HepG2 (cell line): ENCODE results near the gene CARD8. TPM values are rescaled to one million over a fixed set of nuclear protein-coding genes. Genes with fewer than 3 reads are reported as not detected.

Experiments used
- E2F5 ChIP-seq: sonication (generic); formaldehyde crosslinking; conservative IDR thresholded peaks from 2 replicates; pipeline ENCODE4 v1.4.0; 2020; ENCODE audit warnings: missing genetic modification reagents
- EHMT2 ChIP-seq: fragments of 200-600 bp; sonication (generic); IDR thresholded peaks from 2 replicates; pipeline ENCODE4 v1.7.0; 2017; ENCODE audit warnings: antibody characterized with exemption, low read depth, low read length, borderline replicate concordance
- NFE2L1 ChIP-seq: sonication (generic); formaldehyde crosslinking; IDR thresholded peaks from 2 replicates; pipeline ENCODE4 v1.4.0; 2020; ENCODE audit warnings: missing genetic modification reagents, mild to moderate bottlenecking, borderline replicate concordance
- TEF ChIP-seq: sonication (generic); formaldehyde crosslinking; IDR thresholded peaks from 2 replicates; pipeline ENCODE4 v1.5.0; 2020; ENCODE audit warnings: missing genetic modification reagents
- TFDP1 ChIP-seq: IDR thresholded peaks from 2 replicates; pipeline ENCODE4 v1.6.1; 2016; ENCODE audit warnings: missing compliant biosample characterization, missing genetic modification reagents, borderline replicate concordance
- ZHX1 ChIP-seq: sonication (generic); formaldehyde crosslinking; IDR thresholded peaks from 2 replicates; pipeline ENCODE4 v1.8.1; 2022; ENCODE audit warnings: low read depth, mild to moderate bottlenecking, missing genetic modification reagents
- ZNF333 ChIP-seq: sonication (generic); formaldehyde crosslinking; IDR thresholded peaks from 2 replicates; pipeline ENCODE4 v1.4.0; 2020; ENCODE audit warnings: mild to moderate bottlenecking, missing genetic modification reagents, borderline replicate concordance
- ZNF362 ChIP-seq: sonication (generic); formaldehyde crosslinking; IDR thresholded peaks from 2 replicates; pipeline ENCODE4 v1.4.0; 2020; ENCODE audit warnings: missing genetic modification reagents, mild to moderate bottlenecking, borderline replicate concordance
- ZNF44 ChIP-seq: sonication (generic); formaldehyde crosslinking; IDR thresholded peaks from 2 replicates; pipeline ENCODE4 v1.5.1; 2020; ENCODE audit warnings: mild to moderate bottlenecking, missing genetic modification reagents
- ZNF629 ChIP-seq: sonication (generic); formaldehyde crosslinking; conservative IDR thresholded peaks from 2 replicates; pipeline ENCODE4 v1.5.0; 2020; ENCODE audit warnings: missing genetic modification reagents
- ZNF646 ChIP-seq: sonication (generic); formaldehyde crosslinking; IDR thresholded peaks from 2 replicates; pipeline ENCODE4 v1.9.0; 2021; ENCODE audit warnings: mild to moderate bottlenecking, missing genetic modification reagents
- ZSCAN12 ChIP-seq: sonication (generic); formaldehyde crosslinking; IDR thresholded peaks from 2 replicates; pipeline ENCODE4 v1.9.0; 2021; ENCODE audit warnings: mild to moderate bottlenecking, missing genetic modification reagents
- ZSCAN20 ChIP-seq: sonication (generic); formaldehyde crosslinking; IDR thresholded peaks from 2 replicates; pipeline ENCODE4 v1.4.0; 2020; ENCODE audit warnings: missing genetic modification reagents, mild to moderate bottlenecking, borderline replicate concordance
- polyA plus RNA-seq, 8 experiments: library from polyadenylated mRNA; depleted of rRNA in 3 of 8; stranded (reverse) in 7 of 8; unstranded in 1 of 8; fragments of >200 nt; fragmentation: Illumina TruSeq in 4 of 8; extraction: Trizol in 4 of 8; gene quantifications; 2 replicates each; pipeline versions ENCODE4 v1.2.1 to v1.2.3, GENCODE V29; 2011 to 2016; ENCODE audit warnings: low read depth in 4 of 8, missing spikeins in 1 of 8, mixed read lengths in 1 of 8; ENCODE audit not compliant: insufficient read depth in 1 of 8
- total RNA-seq, 5 experiments: library from RNA; depleted of rRNA; stranded (reverse); fragments of >200 nt; fragmentation: Illumina TruSeq; extraction: Trizol; gene quantifications; 2 replicates each; pipeline ENCODE4 v1.2.3, GENCODE V29; 2016; ENCODE audit warnings: low read depth in 1 of 5

Gene CARD8
- total and polyA plus RNA-seq, 2 of the 13 experiments (the other 11 are each of a cell fraction or from before 2014, with no cell fraction given) = 15.0 to 19.2 TPM

GRCh38 chr19:48255376-48256303 lies at the start of gene CARD8 (continued):
- TF ChIP-seq ZSCAN12 (CRISPR knock-in tag) (no peak), EHMT2 (peak; percentile 66; the same call in 1 of the 2 replicates), ZNF44 (no peak), NFE2L1 (CRISPR knock-in tag) (no peak), ZNF362 (CRISPR knock-in tag) (peak; percentile 53; the same call in 1 of the 2 replicates), TFDP1 (CRISPR knock-in tag) (peak; percentile 42; the same call in 1 of the 2 replicates), E2F5 (no peak), TEF (CRISPR knock-in tag) (no peak), ZNF333 (CRISPR knock-in tag) (no peak), ZHX1 (CRISPR knock-in tag) (0 out of 2 replicates have a peak, but pooled peaks have one; percentile 50), ZSCAN20 (CRISPR knock-in tag) (no peak), ZNF629 (CRISPR knock-in tag) (no peak), ZNF646 (CRISPR knock-in tag) (no peak)
